ENCODE results near the gene HOXB7. TPM values are rescaled to one million over a fixed set of nuclear protein-coding genes. Genes with fewer than 3 reads are reported as not detected.

HOXB7 gene
- total RNA-seq, 1 experiment from 2014 or later: not detected

DNA sequence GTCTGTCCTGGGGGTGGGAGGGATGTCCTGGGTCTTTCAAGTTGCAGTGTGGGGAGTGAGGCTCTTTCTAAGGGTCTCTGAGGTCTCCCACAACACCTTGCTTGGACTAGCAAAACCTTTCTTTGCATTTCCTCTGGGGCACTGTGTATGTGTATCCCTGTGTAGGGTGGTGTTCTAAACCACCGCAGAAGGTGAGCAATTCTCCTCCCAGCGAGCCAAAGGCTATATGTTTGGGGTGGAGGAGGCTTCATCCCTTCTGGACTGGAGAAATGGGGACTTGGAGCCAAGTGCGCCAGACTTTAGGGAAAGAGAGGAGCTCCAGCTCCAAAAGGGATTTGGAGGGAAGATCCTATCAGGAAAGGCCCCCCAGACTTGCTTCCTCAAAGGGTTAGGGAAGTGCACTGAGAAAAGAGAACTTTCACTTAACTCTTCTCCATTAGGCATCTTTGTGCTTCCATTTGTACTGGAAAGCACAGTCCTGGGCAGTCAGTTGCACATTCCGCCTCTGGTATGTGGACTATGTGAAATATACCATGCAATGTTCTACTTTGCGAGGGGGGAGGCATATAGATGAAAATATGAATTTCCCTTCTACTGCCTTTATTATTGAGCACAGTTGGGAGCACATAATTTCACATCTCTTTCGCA is 34.2 kb upstream of the HOXB7 start (continued):
- TF ChIP-seq, protein P1, sequence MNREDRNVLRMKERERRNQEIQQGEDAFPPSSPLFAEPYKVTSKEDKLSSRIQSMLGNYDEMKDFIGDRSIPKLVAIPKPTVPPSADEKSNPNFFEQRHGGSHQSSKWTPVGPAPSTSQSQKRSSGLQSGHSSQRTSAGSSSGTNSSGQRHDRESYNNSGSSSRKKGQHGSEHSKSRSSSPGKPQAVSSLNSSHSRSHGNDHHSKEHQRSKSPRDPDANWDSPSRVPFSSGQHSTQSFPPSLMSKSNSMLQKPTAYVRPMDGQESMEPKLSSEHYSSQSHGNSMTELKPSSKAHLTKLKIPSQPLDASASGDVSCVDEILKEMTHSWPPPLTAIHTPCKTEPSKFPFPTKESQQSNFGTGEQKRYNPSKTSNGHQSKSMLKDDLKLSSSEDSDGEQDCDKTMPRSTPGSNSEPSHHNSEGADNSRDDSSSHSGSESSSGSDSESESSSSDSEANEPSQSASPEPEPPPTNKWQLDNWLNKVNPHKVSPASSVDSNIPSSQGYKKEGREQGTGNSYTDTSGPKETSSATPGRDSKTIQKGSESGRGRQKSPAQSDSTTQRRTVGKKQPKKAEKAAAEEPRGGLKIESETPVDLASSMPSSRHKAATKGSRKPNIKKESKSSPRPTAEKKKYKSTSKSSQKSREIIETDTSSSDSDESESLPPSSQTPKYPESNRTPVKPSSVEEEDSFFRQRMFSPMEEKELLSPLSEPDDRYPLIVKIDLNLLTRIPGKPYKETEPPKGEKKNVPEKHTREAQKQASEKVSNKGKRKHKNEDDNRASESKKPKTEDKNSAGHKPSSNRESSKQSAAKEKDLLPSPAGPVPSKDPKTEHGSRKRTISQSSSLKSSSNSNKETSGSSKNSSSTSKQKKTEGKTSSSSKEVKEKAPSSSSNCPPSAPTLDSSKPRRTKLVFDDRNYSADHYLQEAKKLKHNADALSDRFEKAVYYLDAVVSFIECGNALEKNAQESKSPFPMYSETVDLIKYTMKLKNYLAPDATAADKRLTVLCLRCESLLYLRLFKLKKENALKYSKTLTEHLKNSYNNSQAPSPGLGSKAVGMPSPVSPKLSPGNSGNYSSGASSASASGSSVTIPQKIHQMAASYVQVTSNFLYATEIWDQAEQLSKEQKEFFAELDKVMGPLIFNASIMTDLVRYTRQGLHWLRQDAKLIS (CRISPR knock-in tag; IDR thresholded peaks at IDR 0.05; ENCODE audit: borderline replicate concordance): no peak
- TF ChIP-seq FOXP1 (CRISPR knock-in tag; IDR thresholded peaks at IDR 0.05; ENCODE audit: borderline replicate concordance) (no peak), ATF1 (CRISPR knock-in tag; IDR thresholded peaks at IDR 0.05) (no peak), ZNF232 (CRISPR knock-in tag; IDR thresholded peaks at IDR 0.05) (no peak)

DNA sequence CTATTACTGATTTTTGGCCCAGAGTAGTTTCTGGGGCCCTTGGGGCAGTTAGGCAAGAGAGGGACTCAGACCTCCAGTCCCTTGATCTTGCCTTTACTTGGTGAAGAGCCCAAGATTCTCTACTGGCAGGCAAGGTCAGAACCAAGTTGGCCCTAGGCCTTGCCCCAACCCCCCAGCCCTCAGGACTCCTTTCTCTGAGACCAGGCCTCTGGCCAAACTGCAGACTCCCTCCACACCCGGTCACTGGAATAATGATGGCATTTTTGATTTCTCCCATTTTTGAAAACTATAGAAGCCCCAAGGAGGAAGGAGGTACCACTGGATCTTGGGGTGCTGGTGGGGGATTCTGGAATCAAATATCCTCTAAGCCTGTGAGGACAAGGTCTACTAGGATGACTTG is 33.3 kb upstream of the HOXB7 start:
- Mint-ChIP-seq H3K27me3 (ENCODE audit: low read depth) (peaks cover 100% of the 10 kb centered on the region; the same call in 1 of the 2 replicates), H3K9me3 (no peaks in the 10 kb centered on the region), H3K4me1 (peaks cover 32% of the 10 kb centered on the region), H3K36me3 (no peaks in the 10 kb centered on the region), H3K27ac (no peak overlapping the region), H3K4me3 (no peak overlapping the region)
- CTCF ChIA-PET: interaction anchor here (1.5 kb wide), 1 partner anchor 19 kb away, joined by 4 read pairs; no protein-coding TSS in a partner anchor
- POLR2A ChIA-PET: no interaction called here
- ATAC-seq (no peak), DNase-seq (ENCODE audit: low spot score) (no peak)
- no peak for TF ChIP-seq SP1 (CRISPR knock-in tag; conservative IDR thresholded peaks at IDR 0.05)
- TF ChIP-seq, protein P2, sequence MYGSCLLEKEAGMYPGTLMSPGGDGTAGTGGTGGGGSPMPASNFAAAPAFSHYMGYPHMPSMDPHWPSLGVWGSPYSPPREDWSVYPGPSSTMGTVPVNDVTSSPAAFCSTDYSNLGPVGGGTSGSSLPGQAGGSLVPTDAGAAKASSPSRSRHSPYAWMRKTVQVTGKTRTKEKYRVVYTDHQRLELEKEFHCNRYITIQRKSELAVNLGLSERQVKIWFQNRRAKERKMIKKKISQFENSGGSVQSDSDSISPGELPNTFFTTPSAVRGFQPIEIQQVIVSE (CRISPR knock-in tag; IDR thresholded peaks at IDR 0.05; ENCODE audit: borderline replicate concordance): no peak
- TF ChIP-seq, protein P3, sequence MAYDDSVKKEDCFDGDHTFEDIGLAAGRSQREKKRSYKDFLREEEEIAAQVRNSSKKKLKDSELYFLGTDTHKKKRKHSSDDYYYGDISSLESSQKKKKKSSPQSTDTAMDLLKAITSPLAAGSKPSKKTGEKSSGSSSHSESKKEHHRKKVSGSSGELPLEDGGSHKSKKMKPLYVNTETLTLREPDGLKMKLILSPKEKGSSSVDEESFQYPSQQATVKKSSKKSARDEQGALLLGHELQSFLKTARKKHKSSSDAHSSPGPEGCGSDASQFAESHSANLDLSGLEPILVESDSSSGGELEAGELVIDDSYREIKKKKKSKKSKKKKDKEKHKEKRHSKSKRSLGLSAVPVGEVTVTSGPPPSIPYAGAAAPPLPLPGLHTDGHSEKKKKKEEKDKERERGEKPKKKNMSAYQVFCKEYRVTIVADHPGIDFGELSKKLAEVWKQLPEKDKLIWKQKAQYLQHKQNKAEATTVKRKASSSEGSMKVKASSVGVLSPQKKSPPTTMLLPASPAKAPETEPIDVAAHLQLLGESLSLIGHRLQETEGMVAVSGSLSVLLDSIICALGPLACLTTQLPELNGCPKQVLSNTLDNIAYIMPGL (CRISPR knock-in tag; IDR thresholded peaks at IDR 0.05): no peak
- TF ChIP-seq, protein P4, sequence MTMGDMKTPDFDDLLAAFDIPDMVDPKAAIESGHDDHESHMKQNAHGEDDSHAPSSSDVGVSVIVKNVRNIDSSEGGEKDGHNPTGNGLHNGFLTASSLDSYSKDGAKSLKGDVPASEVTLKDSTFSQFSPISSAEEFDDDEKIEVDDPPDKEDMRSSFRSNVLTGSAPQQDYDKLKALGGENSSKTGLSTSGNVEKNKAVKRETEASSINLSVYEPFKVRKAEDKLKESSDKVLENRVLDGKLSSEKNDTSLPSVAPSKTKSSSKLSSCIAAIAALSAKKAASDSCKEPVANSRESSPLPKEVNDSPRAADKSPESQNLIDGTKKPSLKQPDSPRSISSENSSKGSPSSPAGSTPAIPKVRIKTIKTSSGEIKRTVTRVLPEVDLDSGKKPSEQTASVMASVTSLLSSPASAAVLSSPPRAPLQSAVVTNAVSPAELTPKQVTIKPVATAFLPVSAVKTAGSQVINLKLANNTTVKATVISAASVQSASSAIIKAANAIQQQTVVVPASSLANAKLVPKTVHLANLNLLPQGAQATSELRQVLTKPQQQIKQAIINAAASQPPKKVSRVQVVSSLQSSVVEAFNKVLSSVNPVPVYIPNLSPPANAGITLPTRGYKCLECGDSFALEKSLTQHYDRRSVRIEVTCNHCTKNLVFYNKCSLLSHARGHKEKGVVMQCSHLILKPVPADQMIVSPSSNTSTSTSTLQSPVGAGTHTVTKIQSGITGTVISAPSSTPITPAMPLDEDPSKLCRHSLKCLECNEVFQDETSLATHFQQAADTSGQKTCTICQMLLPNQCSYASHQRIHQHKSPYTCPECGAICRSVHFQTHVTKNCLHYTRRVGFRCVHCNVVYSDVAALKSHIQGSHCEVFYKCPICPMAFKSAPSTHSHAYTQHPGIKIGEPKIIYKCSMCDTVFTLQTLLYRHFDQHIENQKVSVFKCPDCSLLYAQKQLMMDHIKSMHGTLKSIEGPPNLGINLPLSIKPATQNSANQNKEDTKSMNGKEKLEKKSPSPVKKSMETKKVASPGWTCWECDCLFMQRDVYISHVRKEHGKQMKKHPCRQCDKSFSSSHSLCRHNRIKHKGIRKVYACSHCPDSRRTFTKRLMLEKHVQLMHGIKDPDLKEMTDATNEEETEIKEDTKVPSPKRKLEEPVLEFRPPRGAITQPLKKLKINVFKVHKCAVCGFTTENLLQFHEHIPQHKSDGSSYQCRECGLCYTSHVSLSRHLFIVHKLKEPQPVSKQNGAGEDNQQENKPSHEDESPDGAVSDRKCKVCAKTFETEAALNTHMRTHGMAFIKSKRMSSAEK (CRISPR knock-in tag; IDR thresholded peaks at IDR 0.05; ENCODE audit: borderline replicate concordance): no peak
- TF ChIP-seq NFE2L1 (CRISPR knock-in tag; IDR thresholded peaks at IDR 0.05): no peak

DNA sequence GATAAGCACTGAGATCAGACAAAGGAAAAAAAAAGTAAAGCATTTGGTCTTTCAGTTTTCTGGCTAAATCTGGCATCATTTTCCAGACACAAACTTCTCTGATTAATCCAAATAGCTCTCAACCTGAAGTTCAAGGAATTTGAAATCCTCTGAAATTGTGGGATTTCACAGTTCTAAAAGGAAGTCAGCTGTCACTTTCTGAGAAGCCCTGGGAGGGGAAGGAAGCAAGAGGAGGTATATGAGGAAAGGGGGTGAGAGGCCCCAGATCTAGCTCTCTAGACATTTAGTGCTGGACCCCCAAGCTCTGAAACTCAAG is 32.8 kb upstream of the HOXB7 start:
- Mint-ChIP-seq H3K9me3 (no peaks in the 10 kb centered on the region), H3K36me3 (no peaks in the 10 kb centered on the region), H3K4me1 (peaks cover 32% of the 10 kb centered on the region), H3K27ac (no peak overlapping the region), H3K27me3 (ENCODE audit: low read depth) (peaks cover 100% of the 10 kb centered on the region; the same call in 1 of the 2 replicates), H3K4me3 (no peak overlapping the region)
- ATAC-seq: no peak
- CTCF ChIA-PET: interaction anchor here (1.5 kb wide), 1 partner anchor 20 kb away, joined by 4 read pairs; no protein-coding TSS in a partner anchor
- no peak for DNase-seq (ENCODE audit: low spot score)
- POLR2A ChIA-PET: no interaction called here
- no peak for TF ChIP-seq JAZF1 (CRISPR knock-in tag; IDR thresholded peaks at IDR 0.05)
- TF ChIP-seq RELA (CRISPR knock-in tag; IDR thresholded peaks at IDR 0.05; ENCODE audit: borderline replicate concordance): no peak
- TF ChIP-seq CBFB (CRISPR knock-in tag; IDR thresholded peaks at IDR 0.05; ENCODE audit: low read depth): no peak
- TF ChIP-seq, protein P5, sequence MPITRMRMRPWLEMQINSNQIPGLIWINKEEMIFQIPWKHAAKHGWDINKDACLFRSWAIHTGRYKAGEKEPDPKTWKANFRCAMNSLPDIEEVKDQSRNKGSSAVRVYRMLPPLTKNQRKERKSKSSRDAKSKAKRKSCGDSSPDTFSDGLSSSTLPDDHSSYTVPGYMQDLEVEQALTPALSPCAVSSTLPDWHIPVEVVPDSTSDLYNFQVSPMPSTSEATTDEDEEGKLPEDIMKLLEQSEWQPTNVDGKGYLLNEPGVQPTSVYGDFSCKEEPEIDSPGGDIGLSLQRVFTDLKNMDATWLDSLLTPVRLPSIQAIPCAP (CRISPR knock-in tag; IDR thresholded peaks at IDR 0.05): no peak
- no peak for TF ChIP-seq SMAD3 (CRISPR knock-in tag; IDR thresholded peaks at IDR 0.05; ENCODE audit: borderline replicate concordance)
- TF ChIP-seq FOXK1 (CRISPR knock-in tag; IDR thresholded peaks at IDR 0.05): no peak
